Neuronal stem cell (in vitro differentiated cells): ENCODE data around the gene ACTC1.

Experiments
- DNase-seq: peaks from one replicate; pipeline ENCODE4 v3.0.0-alpha.2; 2013; ENCODE audit warnings: low spot score
- H2AFZ ChIP-seq: one replicate; pipeline ENCODE4 v1.6.1; 2013; ENCODE audit warnings: mild to moderate bottlenecking, low read length, inconsistent platforms
- H2AK5ac ChIP-seq: 2 replicates; pipeline ENCODE4 v1.6.1; 2013; ENCODE audit warnings: low read depth, mild to moderate bottlenecking, inconsistent platforms, low read length, moderate library complexity, mixed read lengths
- H2BK120ac ChIP-seq: 2 replicates; pipeline ENCODE4 v1.6.1; 2013; ENCODE audit warnings: low read depth, mild to moderate bottlenecking, inconsistent platforms, low read length, moderate library complexity, mixed read lengths
- H2BK12ac ChIP-seq: one replicate; pipeline ENCODE4 v1.6.1; 2013; ENCODE audit warnings: low read length, inconsistent platforms
- H2BK15ac ChIP-seq: 2 replicates; pipeline ENCODE4 v1.6.1; 2013; ENCODE audit warnings: mild to moderate bottlenecking, low read length, inconsistent platforms, mixed read lengths
- H2BK5ac ChIP-seq: one replicate; pipeline ENCODE4 v1.6.1; 2013; ENCODE audit warnings: inconsistent platforms, mild to moderate bottlenecking, low read length, moderate library complexity
- H3K14ac ChIP-seq: one replicate; pipeline ENCODE4 v1.6.1; 2013; ENCODE audit warnings: low read length, inconsistent platforms
- H3K18ac ChIP-seq: 2 replicates; pipeline ENCODE4 v1.6.1; 2013; ENCODE audit warnings: low read length, inconsistent platforms
- H3K23ac ChIP-seq: 2 replicates; pipeline ENCODE4 v1.6.1; 2013; ENCODE audit warnings: low read depth, mild to moderate bottlenecking, mixed read lengths, low read length, inconsistent platforms; ENCODE audit not compliant: poor library complexity
- H3K27ac ChIP-seq: replicated peaks from 3 replicates; pipeline ENCODE4 v1.5.1; 2013; ENCODE audit warnings: low read length, inconsistent platforms
- H3K27me3 ChIP-seq, 3 experiments: 2 replicates each; pipeline ENCODE4 v1.6.1; 2013; ENCODE audit warnings: low read length in 3 of 3, mild to moderate bottlenecking in 2 of 3, inconsistent platforms in 1 of 3, low read depth in 1 of 3, mixed read lengths in 1 of 3, moderate library complexity in 1 of 3; ENCODE audit not compliant: control insufficient read depth in 3 of 3, insufficient read depth in 3 of 3
- H3K36me3 ChIP-seq, 2 donors: replicated peaks in 1 of 2; 2 replicates each; pipeline ENCODE4 v1.6.1; 2013; ENCODE audit warnings: low read length in 2 of 2; ENCODE audit not compliant: control insufficient read depth in 2 of 2, insufficient read depth in 2 of 2
- H3K4ac ChIP-seq: 2 replicates; pipeline ENCODE4 v1.6.1; 2013; ENCODE audit warnings: inconsistent platforms, mild to moderate bottlenecking, low read length, moderate library complexity
- H3K4me1 ChIP-seq, 2 donors: 1 replicate in 1 of 2; 2 replicates in 1 of 2; pipeline ENCODE4 v1.6.1; 2013; ENCODE audit warnings: low read length in 2 of 2, low read depth in 1 of 2; ENCODE audit not compliant: control insufficient read depth in 2 of 2, insufficient read depth in 1 of 2
- H3K4me2 ChIP-seq: one replicate; pipeline ENCODE4 v1.6.1; 2013; ENCODE audit warnings: mild to moderate bottlenecking, low read length, inconsistent platforms; ENCODE audit not compliant: insufficient read depth, poor library complexity, severe bottlenecking
- H3K4me3 ChIP-seq, 2 donors: 2 replicates each; pipeline ENCODE4 v1.5.1; 2013; ENCODE audit warnings: low read length in 2 of 2, mild to moderate bottlenecking in 2 of 2, inconsistent platforms in 1 of 2, moderate library complexity in 1 of 2
- H3K79me1 ChIP-seq: one replicate; pipeline ENCODE4 v1.6.1; 2013; ENCODE audit warnings: low read depth, mild to moderate bottlenecking, inconsistent platforms, low read length, moderate library complexity
- H3K9ac ChIP-seq: one replicate; pipeline ENCODE4 v1.6.1; 2013; ENCODE audit warnings: mild to moderate bottlenecking, low read depth, low read length, inconsistent platforms; ENCODE audit not compliant: poor library complexity
- H3K9me3 ChIP-seq, 2 donors: replicated peaks in 1 of 2; 2 replicates each; pipeline versions ENCODE3 to v1.6.1; 2013; ENCODE audit warnings: low read length in 2 of 2, mild to moderate bottlenecking in 2 of 2, inconsistent platforms in 1 of 2, low read depth in 1 of 2, mixed read lengths in 1 of 2, moderate library complexity in 1 of 2; ENCODE audit not compliant: control insufficient read depth in 2 of 2, insufficient read depth in 1 of 2
- H4K8ac ChIP-seq: one replicate; pipeline ENCODE4 v1.6.1; 2013; ENCODE audit warnings: low read depth, mild to moderate bottlenecking, inconsistent platforms, low read length, moderate library complexity
- H4K91ac ChIP-seq: one replicate; pipeline ENCODE4 v1.6.1; 2013; ENCODE audit warnings: low read length, low read depth, mild to moderate bottlenecking, inconsistent platforms; ENCODE audit not compliant: poor library complexity
- WGBS, 2 donors: extraction: QIAGEN DNeasy Blood & Tissue Kit; methylation state at CpG; one replicate each; pipeline ENCODE4 v1.1.7; 2013; ENCODE audit warnings: missing lambda C conversion rate in 2 of 2, mixed read lengths in 1 of 2; ENCODE audit not compliant: insufficient read length in 2 of 2, insufficient replicate concordance in 1 of 2; ENCODE audit errors: extremely low coverage in 2 of 2; 5-methylcytosine and 5-hydroxymethylcytosine counted together

The ACTC1 gene

DNA sequence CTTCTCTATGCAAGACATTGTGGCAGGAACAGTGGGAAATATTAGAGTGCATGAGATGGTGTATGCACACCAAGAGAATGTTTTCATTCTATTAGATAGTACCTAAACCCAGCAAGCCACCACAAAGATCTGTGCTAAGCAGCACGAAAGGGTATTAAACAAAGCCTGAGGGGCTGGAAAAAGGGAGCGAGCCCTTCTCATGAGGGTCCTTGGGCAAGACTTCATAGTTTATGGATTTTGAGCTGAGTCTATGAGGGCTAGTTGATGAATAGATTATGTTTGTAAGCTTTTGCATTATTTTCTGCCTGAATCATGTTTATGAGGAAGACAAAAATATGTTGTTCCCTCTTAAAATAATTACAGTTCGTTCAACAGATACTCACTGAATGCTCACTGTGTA lies 9.4 kb upstream of the ACTC1 start:
- no peak overlapping the region for H3K18ac ChIP-seq
- no peak overlapping the region for H3K4me2 ChIP-seq
- no peak overlapping the region for H2BK15ac ChIP-seq
- H3K14ac ChIP-seq = no peak overlapping the region
- H3K4me3 ChIP-seq = no peak overlapping the region
- WGBS, 2 donors = no CpG with 5 or more reads among the region's 3 CpGs
- H3K9ac ChIP-seq = no peak overlapping the region
- no peaks in the 10 kb centered on the region for H3K36me3 ChIP-seq
- no peak overlapping the region for H2BK5ac ChIP-seq
- no peak overlapping the region for H2AK5ac ChIP-seq
- H4K8ac ChIP-seq = no peak overlapping the region
- H3K27ac ChIP-seq = no peak overlapping the region
- H3K23ac ChIP-seq = no peak overlapping the region
- H3K4ac ChIP-seq = no peak overlapping the region
- peaks cover 0 to 2% of the 10 kb centered on the region in 2 donors for H3K4me1 ChIP-seq
- no peak overlapping the region for H2BK120ac ChIP-seq
- no peak overlapping the region for H4K91ac ChIP-seq
- H3K79me1 ChIP-seq = no peaks in the 10 kb centered on the region
- H3K9me3 ChIP-seq = peaks cover 0 to 2% of the 10 kb centered on the region in 2 donors
- DNase-seq = no peak
- no peak overlapping the region for H2AFZ ChIP-seq
- H2BK12ac ChIP-seq = no peak overlapping the region
- peaks cover 0 to 15% (median 0%) of the 10 kb centered on the region in 3 experiments for H3K27me3 ChIP-seq

DNA sequence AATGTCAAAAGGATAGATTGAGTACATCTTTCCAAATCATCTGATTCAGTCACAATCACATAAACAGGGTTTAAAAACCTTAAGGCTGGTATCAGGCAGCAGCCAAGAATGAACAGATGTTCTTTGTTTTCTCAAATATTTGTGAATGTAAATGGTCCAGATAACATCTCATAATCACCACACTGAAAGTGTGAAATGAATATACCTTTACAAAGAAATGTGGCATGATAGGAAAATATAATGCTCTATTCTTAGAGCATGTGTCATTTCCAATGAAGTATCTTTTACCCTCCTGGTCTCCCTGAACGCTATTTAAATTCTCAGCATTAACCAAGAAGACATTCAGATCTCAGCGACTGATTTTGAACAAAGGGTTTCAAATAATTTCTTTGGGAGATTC lies 8.8 kb upstream of the ACTC1 start:
- H3K4me1 ChIP-seq = peaks cover 0 to 9% of the 10 kb centered on the region in 2 donors
- no peak overlapping the region for H3K14ac ChIP-seq
- no peak overlapping the region for H2BK15ac ChIP-seq
- H2BK5ac ChIP-seq = no peak overlapping the region
- no peak overlapping the region for H2AFZ ChIP-seq
- WGBS, 2 donors = no CpG with 5 or more reads among the region's 2 CpGs
- H4K91ac ChIP-seq = no peak overlapping the region
- no peak overlapping the region for H3K18ac ChIP-seq
- no peak overlapping the region for H4K8ac ChIP-seq
- H2AK5ac ChIP-seq = no peak overlapping the region
- no peak overlapping the region for H3K4me3 ChIP-seq
- peaks cover 0 to 2% of the 10 kb centered on the region in 2 donors for H3K9me3 ChIP-seq
- DNase-seq = no peak
- H3K36me3 ChIP-seq = no peaks in the 10 kb centered on the region
- H3K27ac ChIP-seq = no peak overlapping the region
- no peak overlapping the region for H3K23ac ChIP-seq
- no peak overlapping the region for H3K4ac ChIP-seq
- H2BK120ac ChIP-seq = no peak overlapping the region
- H2BK12ac ChIP-seq = no peak overlapping the region
- H3K4me2 ChIP-seq = no peak overlapping the region
- H3K79me1 ChIP-seq = no peaks in the 10 kb centered on the region
- no peak overlapping the region for H3K9ac ChIP-seq
- peaks cover 0 to 15% (median 0%) of the 10 kb centered on the region in 3 experiments for H3K27me3 ChIP-seq

DNA sequence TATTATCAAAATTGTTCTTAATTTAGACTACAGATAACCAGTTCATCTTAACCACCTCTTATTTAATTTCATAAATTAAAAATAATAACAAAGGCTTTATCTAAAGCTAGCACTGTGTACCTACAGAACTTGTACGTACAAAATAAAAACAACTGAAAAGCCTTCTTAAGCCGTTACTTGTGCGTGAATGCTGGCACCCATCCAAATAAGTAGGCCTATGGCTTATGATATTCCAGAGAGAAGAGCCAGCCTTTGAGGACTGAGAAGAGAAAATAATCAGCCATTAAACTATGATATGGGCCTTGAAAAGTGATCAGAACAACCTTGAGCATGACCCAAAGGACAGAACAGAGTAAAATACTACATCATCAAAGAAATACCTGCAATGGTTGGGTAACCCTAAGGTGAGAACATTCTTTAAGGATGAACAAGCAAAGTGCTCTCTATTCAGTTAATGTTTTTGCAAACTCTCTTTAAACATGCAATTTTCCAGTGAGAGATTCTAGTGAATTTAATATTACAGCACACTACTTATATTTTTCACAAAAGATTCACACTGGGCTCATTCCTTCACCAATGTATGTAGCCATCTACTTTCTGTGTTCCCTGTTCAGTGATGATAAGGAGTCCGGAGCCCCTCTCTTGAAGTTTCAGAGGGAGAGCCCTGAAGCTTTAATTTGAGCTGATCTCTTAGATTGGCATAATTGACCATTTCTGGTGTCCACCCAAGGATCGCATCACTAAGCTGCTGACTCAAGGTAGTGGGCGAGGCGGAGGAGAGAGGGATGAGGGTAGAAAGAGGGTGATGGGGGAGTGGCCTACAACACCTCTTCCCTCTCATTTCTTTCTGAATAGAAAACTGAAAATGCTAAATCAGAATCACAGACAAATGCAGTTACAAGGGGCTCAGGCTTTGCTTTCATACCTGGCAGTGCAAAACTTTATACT lies 7.7 kb upstream of the ACTC1 start:
- Histone ChIP-seq H3K4me1 (peaks cover 0 to 10% of the 10 kb centered on the region in 2 donors), H4K8ac (no peak overlapping the region), H3K4ac (no peak overlapping the region), H2AFZ (no peak overlapping the region), H3K18ac (no peak overlapping the region), H4K91ac (no peak overlapping the region), H2BK5ac (no peak overlapping the region), H2AK5ac (no peak overlapping the region), H3K23ac (no peak overlapping the region), H3K4me2 (no peak overlapping the region), H3K9me3 (peaks cover 0 to 2% of the 10 kb centered on the region in 2 donors), H2BK12ac (no peak overlapping the region), H3K27me3 (peaks cover 0 to 17% (median 0%) of the 10 kb centered on the region in 3 experiments), H3K79me1 (no peaks in the 10 kb centered on the region), H2BK120ac (no peak overlapping the region), H2BK15ac (no peak overlapping the region), H3K4me3 (no peak overlapping the region), H3K9ac (no peak overlapping the region), H3K27ac (no peak overlapping the region), H3K36me3 (no peaks in the 10 kb centered on the region), H3K14ac (no peak overlapping the region)
- no peak for DNase-seq
- WGBS, 2 donors = no CpG with 5 or more reads among the region's 7 CpGs

DNA sequence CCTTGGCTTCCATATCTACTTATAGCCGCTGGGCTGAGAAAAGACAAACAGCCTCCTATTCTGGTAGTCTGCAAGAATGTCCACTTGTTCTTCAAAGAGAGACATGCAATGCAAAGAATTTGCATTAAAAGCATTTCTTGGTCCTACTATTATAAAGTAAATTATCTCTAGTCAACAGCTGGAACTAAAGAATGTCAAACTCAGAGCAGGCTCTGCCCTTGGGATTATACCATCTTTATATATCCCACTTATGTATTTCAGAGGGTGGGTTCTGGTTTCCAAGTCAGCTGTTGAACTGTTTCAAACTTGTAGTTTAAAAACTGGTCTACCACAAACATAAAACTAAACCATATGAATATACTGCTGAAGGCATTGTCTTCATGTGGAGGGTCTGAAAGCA lies 7.0 kb upstream of the ACTC1 start:
- Histone ChIP-seq H2AFZ (no peak overlapping the region), H2BK15ac (no peak overlapping the region), H3K79me1 (no peaks in the 10 kb centered on the region), H3K4me2 (no peak overlapping the region), H3K14ac (no peak overlapping the region), H2AK5ac (no peak overlapping the region), H3K4me3 (no peak overlapping the region), H3K4ac (no peak overlapping the region), H3K27ac (no peak overlapping the region), H3K9ac (no peak overlapping the region), H4K8ac (no peak overlapping the region), H3K23ac (no peak overlapping the region), H2BK120ac (no peak overlapping the region), H3K27me3 (peaks cover 0 to 24% (median 0%) of the 10 kb centered on the region in 3 experiments), H4K91ac (no peak overlapping the region), H2BK12ac (no peak overlapping the region), H3K4me1 (peaks cover 0 to 10% of the 10 kb centered on the region in 2 donors), H3K18ac (no peak overlapping the region), H2BK5ac (no peak overlapping the region), H3K36me3 (no peaks in the 10 kb centered on the region), H3K9me3 (no peaks in the 10 kb centered on the region)
- no peak for DNase-seq
- no CpG with 5 or more reads among the region's 1 CpG for WGBS, 2 donors
